NCI-H524 (cell line): ENCODE data around the gene MAST1.
A peak's percentile ranks its signal among the peaks of the same experiment; 100 is the strongest.
"Not testable (repeated sequence)": the region's sequence is repeated elsewhere in the genome, so short reads cannot be mapped to it uniquely, and the experiment has no call there.

ENCODE experiments used
- DNase-seq, 2 experiments: peaks; one replicate each; lab custom pipeline; 2025; lab: John Stamatoyannopoulos, UW

MAST1 gene

DNA sequence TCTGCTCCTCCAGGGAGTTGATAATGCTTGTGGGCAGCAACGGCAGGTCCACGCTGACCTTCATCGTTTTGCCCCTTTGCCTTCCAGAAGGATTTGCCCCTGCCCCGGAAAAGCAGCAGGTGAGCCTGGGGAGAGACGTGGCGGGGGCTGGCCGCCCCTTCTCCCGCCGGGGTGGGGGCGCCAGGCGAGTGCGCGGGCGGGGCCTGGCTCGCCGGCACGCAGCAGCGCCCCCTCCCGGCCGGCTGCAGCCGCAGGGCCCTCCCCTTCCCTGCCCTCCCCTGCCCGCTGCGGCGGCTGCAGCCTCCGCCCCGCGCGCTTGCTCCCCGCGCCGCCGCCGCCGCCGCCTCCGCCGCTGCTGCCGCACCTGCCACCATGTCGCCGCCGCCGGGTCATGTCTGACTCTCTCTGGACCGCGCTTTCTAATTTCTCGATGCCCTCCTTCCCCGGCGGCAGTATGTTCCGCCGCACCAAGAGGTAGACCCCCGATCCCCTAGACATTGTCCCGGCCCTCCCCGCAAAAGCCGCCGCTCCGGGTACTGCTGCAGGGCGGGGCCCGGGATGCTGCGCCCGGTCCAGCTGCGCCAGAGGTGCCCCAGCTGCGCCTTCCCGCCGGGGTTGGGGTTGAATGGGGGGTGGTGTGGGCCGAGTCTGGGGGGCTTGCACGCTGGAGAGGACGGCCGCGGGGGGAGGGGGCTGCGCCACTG lies at the start of gene MAST1:
MAST1 (plus strand) TSS at position 334 of the 704 bp plus-strand sequence; CDS start at position 392, 58 bp downstream.
- peak in 1 of 2 experiments; percentile 52 for DNase-seq

DNA sequence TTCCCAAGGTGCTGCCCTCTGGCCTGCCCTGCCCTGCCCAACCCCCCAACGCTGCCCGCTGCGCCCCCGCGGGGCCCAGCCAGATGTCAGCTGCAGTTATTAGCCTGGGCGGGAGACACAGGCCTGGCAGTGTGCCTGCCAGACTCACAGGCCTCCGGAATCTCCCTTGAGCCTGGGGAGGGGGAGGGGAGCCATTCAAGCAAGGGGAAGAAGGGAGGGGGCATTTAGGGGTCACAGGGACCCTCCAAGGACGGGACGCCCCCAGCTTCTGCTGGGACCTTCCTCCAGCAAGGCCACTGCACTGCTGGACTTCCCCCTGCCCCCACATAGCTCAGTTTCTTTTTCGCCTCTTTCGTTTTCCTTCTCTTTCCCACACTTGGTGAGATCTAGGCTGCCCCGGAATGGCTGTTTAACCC lies 49.6 kb upstream of the MAST1 start:
- peak; percentile 86 to 90 for DNase-seq

DNA sequence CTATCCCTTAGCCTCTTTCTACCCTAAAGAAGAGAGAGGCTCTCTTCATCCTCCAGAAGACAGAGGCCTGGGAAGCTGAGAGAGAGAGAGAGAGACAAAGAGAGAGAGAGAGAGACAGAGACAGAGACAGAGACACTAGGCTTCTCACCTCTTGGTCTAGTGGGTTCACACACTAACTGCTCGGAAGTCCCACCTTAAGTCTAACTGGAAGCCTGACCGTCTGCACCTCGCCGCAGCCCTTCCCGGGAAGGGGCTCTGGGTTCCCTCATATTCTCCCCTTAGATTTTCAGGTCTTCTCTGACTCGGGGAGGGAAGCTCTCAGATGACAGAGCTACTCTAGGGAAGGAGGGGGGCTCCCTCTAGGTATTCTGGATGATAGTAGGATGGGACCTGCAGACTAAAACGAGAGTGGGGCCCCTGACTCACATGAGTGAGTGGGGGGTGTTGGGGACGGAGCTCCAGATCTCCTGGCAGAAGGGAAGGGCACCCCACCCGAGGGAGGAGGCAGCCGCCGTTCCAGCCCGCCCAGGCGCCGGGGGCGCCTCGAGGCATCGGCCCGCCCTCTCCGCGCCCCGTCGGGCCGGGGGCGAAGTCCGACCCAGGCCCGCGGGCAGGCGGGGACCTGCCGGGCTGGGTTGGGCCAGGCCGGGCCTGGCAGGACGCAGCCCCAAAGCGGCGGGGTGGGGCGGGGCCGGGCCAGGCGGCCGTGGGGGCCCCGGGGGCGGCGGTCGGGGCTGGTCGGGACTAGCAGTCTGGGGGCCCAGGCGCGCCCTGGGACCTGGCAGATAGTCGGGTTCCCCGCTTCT lies 49.0 kb upstream of the MAST1 start:
- DNase-seq = peak in 1 of 2 experiments; percentile 46

DNA sequence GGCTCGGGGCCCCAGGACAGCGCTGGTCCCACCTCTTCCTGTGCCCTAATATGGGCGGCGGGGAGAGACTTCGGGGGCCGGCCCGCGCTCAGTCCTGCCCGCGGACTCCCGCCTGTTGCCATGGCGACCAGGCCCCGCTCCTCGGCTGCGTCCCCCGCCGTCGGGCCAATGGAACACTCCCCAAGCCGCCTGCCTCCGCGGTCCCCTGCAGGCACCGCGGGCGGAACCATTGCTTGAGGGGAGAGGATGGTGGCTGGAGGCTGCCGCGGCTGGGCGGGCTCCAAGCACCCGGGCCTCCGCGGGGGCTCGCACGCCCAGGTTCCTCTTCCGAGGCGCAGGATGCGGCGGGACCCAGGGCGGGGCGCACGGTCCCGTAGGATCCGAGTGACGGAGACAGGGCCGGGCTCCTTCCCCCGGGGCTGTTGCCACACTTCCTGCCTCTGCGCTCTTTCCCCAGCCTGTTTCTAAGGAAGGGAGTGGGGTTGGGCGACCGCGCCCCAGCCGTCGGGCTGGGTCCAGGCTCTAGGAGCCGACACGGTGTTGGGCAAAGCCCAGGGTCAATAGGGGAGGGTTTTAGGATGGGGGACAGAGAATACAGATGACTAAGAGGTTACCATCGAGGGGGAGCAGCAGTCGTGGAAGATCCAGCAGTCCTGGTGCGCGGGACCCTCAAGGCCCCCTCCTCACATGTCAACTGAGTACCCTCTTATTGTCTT lies 48.3 kb upstream of the MAST1 start:
- DNase-seq = peak; percentile 95 to 97

DNA sequence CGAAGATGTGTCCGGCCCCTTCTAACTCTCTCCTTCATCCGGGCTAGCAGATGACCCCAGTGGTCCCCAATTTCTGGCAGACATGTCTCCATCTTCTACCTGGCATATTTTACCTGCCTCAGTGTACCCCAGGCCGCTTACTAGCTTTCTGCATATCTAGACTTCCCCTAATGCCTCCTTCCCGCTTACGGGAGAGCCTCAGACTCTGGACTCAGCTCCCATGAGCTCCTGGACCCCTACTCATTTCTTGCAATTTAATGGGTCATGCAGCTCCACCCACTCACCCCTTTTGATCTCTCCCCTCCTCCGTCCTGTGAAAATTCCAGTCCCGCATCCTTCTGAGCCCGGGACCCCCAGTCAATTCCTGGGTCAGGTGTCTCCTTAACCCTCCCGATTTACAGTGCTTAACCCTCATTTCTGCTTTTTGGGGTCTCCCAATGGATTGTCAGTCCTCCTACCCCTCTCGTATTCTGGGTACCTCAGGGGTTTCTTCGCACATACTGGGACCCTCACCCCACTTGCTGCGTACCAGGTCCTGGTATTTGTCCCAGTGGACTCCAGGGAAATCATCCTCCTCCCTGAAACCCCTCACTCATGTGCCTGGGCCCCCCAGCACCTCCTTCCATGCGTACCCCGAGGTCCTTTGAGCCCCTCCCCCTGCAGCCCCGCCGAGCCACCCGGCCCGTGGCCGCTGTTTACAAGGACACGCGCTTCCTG lies 47.5 kb upstream of the MAST1 start:
- DNase-seq = no peak

GRCh38 chr19:12791345-12792050 lies 46.8 kb upstream of the MAST1 start, which contains the start of gene JUNB:
Gene JUNB (plus strand): TSS chr19:12791486. CDS start chr19:12791772, 286 bp downstream.
- DNase-seq = peak; percentile 91 to 95

GRCh38 chr19:12792051-12792852 lies 46.1 kb upstream of the MAST1 start:
- peak; percentile 61 to 85 for DNase-seq

DNA sequence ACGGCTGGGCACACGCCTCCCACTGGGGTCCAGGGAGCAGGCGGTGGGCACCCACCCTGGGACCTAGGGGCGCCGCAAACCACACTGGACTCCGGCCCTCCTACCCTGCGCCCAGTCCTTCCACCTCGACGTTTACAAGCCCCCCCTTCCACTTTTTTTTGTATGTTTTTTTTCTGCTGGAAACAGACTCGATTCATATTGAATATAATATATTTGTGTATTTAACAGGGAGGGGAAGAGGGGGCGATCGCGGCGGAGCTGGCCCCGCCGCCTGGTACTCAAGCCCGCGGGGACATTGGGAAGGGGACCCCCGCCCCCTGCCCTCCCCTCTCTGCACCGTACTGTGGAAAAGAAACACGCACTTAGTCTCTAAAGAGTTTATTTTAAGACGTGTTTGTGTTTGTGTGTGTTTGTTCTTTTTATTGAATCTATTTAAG lies 45.4 kb upstream of the MAST1 start:
- no peak for DNase-seq

GRCh38 chr19:12793290-12794195 lies 44.8 kb upstream of the MAST1 start:
- DNase-seq = peak; percentile 88 to 94

- DNase-seq = no peak
These were observed 43.9 kb upstream of the MAST1 start for GRCh38 chr19:12794196-12794941.

DNA sequence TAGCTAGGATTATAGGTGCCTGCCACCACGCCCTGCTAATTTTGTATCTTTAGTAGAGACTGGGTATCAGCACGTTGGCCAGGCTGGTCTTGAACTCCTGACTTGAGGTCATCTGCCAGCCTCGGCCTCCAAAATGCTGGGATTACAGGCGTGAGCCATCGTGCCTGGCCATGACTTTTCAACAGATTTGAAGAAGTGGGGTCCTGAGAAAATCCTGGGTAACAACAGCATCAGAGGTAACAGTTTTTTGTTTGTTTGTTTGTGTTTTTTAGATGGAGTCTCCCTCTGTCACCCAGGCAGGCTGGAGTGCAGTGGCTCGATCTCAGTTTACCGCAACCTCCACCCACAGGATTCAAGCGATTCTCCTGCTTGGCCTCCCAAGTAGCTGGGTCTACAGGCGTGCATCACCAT lies 43.3 kb upstream of the MAST1 start:
- no peak for DNase-seq

DNA sequence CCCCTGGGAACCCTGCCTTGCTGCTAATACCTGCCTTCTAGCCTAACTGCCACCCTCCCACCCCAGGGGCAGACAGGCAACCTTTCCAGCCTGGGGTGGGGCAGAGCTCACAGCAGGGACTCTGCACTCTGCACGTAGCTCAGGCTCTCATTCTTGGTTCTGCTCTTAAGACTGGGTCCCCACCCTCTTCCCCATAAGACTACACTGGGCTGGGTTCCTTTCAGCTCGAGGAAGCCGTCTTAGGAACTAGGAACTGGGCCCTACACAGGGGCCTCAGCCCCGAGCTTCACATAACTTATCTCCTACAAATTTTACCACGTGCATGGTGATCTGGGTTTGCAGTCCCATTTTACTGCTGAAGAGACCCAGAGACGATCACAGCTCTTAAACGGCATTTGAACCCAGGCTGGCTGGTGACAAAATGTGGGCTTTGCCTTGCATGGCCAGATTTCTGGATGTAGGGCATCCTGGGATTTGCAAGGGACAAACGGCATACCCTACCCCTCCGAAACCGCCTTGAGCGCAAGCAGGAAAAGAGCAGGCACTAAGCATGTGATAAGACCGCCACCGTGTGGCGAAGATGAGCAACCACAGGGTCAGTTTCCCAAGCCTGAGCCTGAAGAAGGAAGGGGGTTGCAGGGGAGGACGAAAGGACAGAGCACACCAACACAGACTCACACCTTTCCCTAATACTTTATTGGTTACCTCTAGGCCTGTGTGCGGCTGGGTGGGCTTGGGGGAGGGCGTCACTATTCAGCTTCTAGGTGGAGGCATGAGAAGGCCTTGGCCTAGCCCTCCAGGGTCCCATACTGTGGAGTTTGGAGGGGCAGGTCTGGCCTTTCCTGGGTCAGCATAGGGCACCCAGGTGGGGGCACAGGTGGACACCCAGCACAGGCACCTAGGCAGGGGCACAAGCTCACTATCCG lies 41.9 kb upstream of the MAST1 start:
- DNase-seq = peak; percentile 75 to 89

- DNase-seq = no peak
These were observed 41.2 kb upstream of the MAST1 start for GRCh38 chr19:12797141-12797587.

DNA sequence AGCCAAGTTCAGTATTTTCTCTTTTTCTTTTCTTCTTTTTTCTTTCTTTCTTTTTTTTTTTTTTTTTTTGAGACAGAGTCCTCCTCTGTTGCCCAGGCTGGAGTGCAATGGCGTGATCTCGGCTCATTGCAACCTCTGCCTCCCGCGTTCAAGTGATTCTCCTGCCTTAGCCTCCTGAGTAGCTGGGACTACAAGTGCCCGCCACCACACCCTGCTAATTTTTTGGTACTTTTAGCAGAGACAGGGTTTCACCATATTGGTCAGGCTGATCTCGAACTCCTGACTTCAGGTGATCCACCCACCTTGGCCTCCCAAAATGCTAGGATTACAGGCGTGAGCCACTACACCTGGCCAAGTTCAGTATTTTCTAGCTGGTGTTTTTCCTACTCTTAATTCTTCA lies 40.7 kb upstream of the MAST1 start:
- DNase-seq = not testable (repeated sequence)

DNA sequence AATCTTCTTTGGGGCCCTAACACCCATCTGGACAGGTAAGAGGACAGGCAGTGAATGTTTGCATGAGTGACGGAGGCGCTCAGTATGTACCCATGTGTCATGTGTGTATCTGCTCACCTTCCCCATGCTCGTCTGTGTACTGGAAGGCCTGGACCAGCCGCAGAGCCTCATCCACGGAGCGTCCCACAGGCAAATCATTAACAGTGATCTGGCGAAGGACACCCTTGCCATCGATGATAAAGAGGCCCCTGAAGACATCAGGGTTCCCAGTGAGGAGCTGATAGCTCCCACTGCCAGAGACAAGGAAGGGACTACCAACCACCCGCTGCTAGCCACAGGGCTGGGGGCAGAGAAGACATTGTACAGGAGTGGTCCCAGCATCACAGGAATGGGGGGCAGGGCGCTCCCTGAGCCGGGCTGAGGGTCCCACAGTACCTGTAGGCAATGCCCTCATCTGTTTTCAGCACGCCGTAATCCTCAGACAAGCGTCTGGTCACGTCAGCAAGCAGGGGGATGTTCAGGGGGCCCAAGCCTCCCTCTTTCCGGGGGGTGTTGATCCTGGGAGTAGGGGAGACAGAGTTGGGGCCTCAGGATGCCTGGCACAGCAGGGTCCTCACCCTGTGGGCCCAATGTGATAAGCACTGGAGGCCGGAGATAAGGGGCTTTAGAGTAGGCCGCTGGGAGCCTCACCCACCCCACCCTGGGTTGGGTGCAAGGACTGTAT lies 38.4 kb upstream of the MAST1 start:
- DNase-seq = no peak

- no peak for DNase-seq
These were observed 37.9 kb upstream of the MAST1 start for GRCh38 chr19:12800466-12800770.
